HG03378 (cell line): ENCODE data around the gene CETN1.

Experiments used
- ATAC-seq: cut with Tn5 transposase; IDR thresholded peaks from one replicate; pipeline ENCODE4 v1.9.1; 2021; ENCODE audit warnings: mild to moderate bottlenecking, moderate library complexity; ENCODE audit not compliant: unreplicated experiment

Gene CETN1

DNA sequence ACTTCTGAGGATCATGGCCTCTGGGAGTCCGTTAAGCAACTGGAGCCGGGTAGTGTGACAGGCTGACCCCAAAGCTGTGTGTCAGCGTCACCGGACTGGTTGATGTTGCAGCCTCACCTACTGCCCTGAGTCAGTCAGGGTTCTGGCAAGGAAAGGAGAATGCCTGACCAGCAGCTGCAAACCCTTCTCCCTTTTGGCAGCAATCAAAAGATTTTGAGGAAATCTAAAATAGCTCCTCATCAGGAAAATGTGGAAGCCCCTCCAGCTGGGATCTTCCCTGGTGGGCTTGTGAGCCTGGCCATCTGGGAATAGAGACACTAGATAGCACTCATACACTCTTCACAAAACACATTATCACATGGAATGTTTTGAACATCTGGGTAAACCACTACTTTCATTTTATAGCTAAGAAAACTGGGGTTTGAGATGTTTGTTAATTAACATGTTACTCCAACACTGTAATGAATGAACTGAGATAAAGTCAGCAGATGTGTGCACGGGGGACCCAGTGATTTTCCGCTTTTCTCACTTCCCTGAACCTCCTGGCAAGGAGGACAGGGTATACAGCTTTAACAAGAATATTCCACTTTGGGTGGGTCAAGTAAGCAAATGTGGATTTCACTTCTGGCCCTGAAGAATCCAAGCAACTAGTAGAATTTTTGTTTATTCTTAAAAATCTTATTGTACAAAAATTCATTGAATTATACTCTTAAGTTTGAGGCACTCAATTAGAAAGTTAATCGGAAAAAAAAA is 41.3 kb downstream of the CETN1 start:
- no peak for ATAC-seq

DNA sequence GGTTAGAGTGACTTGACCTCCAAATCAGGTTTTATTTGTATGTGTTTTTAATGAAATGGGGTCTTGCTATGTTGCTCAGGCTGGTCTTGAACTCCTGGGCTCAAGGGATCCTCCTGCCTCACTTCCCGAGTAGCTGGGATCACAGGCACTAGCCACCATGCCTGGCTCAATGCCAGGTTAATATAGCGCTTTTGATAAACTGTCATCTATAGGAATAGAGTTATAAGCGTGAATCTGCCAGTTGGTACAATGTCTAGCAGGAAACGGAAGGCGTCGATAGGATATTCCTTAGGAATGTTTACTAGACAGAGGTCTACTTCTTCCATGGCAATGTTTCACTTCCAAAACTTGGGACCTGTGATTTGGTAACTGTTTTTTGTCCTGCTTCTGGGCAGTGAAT is 42.1 kb downstream of the CETN1 start:
- no peak for ATAC-seq

DNA sequence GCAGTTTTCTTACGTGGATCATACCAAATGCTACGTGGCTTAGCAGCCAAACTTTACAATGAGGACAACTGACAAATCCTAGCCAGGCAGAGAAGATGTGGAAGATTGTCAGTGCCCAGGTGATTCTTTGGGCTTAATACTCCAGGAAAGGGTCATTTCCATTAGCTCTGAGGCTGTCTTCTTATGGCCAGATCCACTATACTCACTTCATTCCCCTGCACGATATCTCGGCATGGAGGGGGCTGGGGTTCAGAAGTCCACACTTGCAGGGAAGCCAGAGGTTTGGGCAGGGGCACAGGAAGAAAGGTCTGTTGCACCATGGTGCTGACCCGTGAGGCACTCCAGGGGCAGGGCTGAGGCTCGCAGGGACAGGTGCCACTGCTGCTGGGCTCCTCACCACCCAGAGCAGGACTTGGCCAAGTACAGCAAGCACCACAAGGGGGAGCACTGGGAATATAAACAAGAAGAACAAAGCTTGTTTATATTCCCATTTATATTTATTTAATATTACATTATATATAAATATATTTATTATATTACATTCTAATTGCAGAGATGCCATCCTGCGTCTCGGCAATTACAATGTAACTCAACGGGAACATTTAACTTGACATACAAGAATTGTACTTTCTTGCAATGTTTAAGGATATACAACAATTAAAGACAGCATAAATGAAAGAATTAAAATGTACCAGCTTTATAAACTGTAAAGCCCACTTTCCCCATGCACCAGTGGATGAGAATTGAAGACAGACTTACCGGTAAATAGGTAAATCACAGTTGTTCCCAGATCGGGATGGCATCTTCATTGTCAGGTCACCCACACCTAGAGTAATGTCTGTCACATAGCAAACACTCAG is 43.8 kb downstream of the CETN1 start:
- ATAC-seq, result peak; percentile 63

DNA sequence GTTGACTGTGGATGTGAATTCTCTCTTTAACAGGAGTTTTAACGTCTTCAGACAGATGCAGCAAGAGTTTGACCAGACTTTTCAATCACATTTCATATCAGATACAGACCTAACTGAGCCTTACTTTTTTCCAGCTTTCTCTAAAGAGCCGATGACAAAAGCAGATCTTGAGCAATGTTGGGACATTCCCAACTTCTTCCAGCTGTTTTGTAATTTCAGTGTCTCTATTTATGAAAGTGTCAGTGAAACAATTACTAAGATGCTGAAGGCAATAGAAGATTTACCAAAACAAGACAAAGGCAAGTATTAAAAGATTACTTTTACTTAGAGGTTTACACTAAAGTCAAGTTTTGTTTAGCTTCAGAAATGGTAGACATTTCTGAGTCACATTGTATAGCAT is 47.1 kb downstream of the CETN1 start:
- no peak for ATAC-seq

DNA sequence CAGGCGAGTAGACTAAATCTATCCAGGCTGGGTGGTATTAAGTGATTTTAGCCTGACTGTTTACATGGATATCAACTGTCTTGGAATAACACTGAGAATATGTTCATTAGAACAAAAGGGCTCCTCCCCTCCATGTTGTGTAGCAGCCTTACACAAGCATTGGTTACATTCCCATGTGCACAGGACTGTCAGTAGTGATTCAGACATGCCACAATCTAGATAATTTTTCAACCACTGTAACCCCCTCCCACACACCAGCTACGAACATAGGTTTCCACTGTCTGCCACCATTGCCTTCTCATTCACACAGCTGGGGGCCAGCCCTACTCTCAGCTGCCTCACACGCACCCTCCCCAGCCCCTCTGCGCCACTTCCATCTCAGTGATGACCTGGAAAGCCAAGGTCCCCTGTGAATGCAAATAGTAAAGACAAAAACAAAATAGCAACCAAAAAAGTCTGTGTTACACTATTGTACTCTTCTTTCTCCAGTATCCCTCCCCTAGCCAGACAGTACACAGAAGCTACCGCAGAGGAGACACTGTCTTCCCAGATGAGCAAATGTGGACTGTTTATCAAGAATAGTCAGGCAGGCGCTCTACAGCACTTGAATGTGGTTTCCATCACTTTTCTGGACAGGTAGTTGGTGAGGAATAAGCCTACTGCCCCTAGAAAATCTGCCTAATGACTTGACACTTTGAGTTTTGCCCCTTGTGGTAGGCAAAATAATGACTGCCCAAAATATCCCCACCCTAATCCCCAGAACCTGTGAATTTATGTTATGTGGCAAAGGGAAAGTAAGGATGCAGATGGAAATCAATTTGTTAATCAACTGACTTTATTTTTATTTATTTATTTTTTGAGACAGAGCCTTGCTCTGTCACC is 49.3 kb downstream of the CETN1 start:
- ATAC-seq, result no peak

DNA sequence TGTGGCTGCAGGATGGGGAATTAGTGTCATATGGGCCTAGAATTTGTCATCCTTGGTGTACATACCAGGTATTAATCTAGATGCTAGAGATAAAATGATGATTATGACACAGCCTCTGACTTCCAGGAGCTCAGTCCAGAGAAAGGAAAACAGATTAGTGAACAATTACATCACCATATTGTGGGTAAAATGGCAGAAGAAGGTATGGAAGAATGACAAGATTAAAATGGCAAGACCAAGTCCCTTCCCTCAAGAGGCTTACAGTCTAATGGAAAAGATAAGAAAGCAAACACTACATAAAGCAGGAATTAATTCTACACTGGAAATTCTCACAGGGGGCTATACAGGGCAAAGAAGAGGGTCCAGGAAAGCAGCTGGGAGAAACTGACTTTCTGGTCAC is 51.4 kb downstream of the CETN1 start:
- no peak for ATAC-seq
